ENCODE data around the gene LRMDA.

The LRMDA gene

DNA sequence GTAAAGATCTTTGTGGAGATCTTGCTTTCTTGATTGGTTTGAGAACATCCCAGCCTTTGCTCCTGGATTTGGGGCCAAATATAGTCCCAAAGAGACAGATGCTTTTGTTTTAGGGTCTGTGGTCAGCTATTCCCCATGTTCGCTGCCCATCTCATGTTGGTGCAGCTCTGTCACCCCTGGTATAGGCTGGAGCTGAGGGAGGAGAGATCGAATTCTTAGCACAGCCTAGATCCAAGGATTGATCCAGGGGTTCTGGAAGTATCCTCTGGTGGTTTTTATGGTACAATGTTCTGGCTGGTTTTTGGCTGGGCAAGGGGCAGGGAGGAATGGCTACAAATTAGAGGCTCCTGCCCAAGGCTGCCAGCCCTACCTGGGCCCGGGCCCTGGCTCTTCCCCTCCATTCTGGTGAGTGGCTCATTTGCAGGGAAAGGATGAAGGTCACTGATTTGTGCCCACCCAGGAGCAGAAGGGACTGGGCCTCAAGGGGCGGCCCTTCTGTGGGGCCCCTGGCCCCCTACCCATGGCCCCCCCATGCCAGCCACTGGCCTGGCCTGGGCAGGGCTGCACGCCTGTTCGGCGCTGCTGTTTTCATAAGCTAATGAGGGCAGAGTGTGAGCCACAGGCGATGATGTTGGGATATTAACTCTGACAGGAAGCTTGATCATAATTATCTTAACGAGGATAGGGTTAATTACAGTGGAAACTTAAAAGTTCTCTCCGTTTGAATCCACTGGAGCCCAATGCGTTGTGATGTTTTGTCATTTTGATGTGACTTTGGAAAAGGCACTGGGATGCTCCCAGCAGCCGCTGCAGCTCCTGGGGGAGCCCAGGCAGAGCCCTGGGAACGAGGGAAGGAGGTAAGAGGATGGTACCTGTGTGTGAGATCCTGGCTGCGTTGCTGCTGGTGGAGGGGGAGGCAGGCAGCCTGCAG lies 600.6 kb downstream of the LRMDA start:
- no peak for DNase-seq (ENCODE audit: low read depth)

DNA sequence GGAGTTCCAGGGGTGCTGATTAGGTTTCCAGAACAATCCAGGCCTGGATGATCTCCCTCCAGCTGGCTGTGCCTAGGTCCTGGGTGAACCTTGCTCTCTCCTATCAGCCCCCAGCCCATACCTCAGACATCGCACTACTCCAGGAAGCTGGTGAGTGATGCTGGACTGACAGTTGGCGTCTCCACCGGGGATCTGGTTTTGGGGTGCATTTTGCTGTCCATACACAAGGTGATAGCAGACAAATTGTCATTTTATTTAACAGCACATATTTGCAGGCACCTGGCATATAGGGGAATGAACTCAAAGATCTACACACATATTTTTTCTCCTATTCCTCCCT lies 601.2 kb downstream of the LRMDA start:
- no peak for DNase-seq (ENCODE audit: low read depth)

DNA sequence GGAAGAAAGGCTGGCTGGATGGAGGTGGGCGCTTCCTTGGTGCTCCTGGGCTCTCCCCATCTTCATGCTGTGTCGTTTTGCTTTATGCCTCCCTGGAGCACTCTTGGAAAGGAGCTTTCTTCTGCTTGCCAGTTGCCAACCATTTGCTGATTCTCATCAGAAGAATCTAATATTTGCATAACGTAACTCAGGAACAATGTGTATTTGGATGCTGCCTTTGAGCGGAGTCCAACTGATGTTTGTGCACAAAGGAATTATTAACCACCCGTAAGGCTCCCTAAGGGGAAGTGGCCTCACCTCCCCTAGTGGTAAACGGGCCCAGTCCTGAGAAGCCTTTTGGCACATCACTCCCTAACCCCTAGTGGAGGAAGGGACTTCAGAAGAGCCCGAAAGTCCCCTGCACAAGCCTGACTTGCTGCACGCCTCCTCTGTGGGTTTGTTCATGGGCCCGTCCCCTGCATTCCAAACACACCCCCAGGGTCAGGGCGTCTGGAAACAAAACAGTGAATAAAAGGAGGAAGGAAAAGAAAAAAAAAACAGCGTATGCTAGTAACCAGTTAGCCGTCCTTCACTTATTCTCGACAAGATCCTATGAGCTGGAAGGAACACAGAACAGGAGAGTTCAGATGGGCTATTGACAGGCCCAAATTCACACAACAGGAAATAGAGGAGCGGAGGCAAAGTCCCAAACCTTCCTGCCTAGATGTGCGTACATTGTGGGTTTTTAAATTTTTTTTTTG lies 602.2 kb downstream of the LRMDA start:
- no peak for DNase-seq (ENCODE audit: low read depth)

DNA sequence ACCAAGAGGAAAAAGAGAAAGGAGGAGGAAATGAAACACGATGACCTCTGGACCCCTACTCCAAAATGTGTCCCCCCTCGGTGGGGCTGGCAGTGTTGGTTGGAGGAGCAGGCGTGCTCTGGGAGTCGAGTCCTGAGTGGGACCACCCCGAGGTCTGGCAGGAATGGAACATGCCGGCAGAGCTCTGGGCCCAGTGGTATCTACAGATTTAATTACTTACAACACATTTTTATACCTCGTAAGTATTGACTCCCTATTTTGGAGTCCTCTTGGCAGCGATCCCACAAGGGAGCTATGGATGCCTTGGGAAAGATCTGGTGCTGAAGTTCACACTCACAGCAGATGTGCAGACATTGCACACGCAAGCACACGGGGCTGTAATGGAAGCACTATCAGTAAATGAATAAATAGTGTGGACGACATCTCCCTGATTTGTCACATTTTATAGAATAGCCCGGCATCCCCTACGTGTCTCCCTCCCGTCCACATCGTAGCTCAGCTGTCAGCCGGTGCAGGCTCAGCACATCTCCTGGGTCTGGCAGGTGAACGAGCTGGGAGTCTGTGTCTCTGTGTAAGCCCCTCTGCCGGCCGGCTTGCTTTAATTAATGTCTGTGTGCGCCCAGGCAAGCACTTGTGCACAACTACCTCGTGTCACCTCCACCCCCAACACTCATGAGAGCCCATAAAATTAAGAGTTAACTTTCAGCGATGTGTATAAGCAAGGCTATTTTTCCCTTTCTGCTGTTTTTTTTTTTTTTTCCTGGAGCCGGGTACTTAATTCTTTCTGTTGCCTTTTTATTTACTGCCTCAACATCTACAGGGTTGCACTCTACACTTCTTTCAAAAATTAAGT lies 603.2 kb downstream of the LRMDA start:
- DNase-seq (ENCODE audit: low read depth) = no peak

- DNase-seq (ENCODE audit: low read depth) = no peak
Observed at GRCh38 chr10:76035206-76036110, 604.0 kb downstream of the LRMDA start.

DNA sequence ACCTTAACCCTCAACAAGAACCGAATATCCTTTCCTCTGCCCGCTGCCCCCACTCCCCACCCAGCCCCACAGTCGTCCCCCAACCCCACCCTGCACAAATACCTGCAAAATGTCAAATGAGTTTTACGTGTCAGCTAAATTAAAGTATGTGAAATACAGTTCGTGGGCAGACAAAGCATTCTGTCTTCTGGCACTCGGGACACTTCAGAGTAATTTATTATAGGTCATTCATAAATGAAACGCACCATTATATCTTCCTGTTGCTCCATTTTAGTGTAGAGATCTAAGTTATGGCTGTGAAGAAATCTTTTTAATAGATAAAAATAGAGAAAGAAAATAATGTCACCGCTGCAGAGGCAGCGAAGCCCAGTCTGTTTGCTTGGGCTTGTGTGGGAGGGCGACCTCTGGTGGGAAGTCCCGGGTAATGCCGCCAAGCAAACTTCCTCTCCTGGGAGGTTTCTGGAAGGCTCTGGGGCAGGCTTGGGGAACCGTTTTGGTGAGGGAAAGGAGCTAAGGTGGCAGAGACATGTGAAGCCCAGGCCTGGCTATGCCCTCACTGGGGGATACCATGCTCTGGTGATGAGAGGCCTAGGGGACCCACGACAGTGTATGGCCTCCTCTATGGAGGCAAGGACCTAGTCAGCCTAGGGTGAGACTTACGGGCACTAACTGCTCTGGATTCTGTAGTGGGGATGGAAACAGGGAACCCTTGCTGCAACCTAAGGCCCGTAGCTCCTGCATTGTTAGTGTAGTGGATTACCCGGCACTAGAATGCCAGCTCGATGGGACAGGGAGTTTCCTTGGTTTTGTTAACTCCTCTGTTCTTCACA lies 604.9 kb downstream of the LRMDA start:
- no peak for DNase-seq (ENCODE audit: low read depth)

GRCh38 chr10:76036962-76037361 lies 605.5 kb downstream of the LRMDA start:
- DNase-seq (ENCODE audit: low read depth) = no peak

GRCh38 chr10:76037531-76038155 lies 606.2 kb downstream of the LRMDA start:
- DNase-seq (ENCODE audit: low read depth) = no peak

DNA sequence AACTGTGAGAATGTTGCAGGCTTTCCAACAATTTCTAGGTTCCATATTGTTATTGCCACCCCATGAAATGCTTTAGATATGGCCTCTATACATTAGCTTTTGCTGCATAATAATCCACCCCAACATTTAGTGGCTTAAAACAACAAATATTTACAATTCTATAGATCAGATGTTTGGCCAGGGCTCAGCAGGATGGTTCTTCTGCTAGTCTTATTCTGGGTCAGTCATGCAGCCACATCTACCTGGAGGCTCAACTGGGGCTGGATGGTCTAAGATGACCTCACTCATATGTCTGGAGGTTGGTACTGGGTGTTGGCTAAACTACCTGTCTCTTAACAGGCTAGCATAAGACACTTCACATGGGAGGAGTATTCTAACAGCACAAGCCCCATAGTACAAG lies 607.3 kb downstream of the LRMDA start:
- no peak for DNase-seq (ENCODE audit: low read depth)

GRCh38 chr10:76040107-76040829 lies 608.8 kb downstream of the LRMDA start:
- DNase-seq (ENCODE audit: low read depth) = no peak

GRCh38 chr10:76040830-76041220 lies 609.4 kb downstream of the LRMDA start:
- DNase-seq (ENCODE audit: low read depth) = no peak

DNA sequence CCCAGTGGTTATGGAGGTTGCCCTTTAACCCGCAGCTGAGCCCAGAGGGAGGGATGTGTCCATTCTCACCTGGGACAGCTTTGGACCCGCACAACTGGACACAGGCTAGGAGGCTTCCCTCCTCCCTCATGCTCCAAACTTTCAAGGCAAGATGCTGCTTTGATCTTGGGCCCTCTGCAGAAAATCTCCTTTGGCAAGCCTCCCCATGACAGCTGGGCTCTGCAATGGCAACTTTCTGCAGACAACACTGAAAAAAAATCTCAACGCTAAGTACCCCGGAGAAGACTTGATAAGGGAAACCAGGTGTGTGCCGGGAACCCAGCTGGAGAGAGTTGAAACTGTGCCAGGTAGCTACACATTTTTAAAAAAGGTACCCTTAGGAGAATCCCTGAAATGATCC lies 610.1 kb downstream of the LRMDA start:
- no peak for DNase-seq (ENCODE audit: low read depth)

- no peak for DNase-seq (ENCODE audit: low read depth)
Observed at GRCh38 chr10:76043261-76043660, 611.8 kb downstream of the LRMDA start.

DNA sequence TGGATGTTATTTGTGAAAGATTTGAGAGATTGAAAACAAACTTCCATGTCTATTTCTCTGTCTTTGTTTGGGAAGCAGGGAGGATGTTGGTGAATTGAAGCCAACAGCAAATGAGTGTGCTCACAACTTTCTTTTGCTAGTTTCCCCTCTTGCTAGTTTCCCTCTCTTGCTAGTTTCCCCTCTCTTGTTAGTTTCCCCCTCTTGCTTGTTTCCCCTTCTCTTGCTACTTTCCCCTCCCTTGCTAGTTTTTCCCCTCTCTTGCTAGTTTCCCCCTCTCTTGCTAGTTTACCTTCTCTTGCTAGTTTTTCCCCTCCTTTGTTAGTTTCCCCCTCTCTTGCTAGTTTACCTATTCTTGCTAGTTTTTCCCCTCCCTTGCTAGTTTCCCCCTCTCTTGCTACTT lies 613.3 kb downstream of the LRMDA start:
- no peak for DNase-seq (ENCODE audit: low read depth)

- no peak for DNase-seq (ENCODE audit: low read depth)
Observed at GRCh38 chr10:76045174-76045573, 613.8 kb downstream of the LRMDA start.

GRCh38 chr10:76047521-76047920 lies 616.1 kb downstream of the LRMDA start:
- no peak for DNase-seq (ENCODE audit: low read depth)

DNA sequence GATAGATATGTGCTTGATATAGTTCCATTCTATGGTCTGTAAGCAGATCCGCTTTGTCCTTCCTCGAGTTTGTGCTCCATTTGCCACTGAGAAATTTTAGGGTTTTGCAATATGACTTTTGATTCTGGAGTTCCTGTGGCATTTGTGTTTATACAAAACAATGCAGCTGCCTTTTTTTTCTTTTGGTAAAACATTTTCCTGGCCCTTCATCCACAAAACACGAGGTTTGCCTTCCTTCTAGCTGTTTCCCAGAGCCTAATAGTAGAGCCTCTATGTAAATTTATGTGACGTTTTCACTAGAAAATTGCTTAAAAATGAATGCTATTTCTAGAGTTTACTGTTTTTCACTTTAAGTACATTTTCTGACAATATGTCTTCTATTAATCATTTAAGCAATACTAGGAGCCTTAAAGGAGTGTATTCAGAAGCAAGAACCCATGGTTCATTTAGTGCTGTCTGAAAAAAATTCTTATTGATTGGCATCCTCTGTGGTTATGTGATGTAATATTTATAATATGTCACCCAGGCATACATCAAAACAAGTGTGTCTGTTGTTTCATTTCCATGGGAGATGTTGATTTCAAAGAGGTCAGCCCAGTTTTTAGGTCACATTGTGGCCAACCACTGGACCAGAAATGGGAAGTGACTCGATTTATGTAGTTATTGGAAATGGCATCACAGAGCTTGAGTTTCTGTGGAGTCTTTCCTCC lies 618.3 kb downstream of the LRMDA start:
- no peak for DNase-seq (ENCODE audit: low read depth)

DNA sequence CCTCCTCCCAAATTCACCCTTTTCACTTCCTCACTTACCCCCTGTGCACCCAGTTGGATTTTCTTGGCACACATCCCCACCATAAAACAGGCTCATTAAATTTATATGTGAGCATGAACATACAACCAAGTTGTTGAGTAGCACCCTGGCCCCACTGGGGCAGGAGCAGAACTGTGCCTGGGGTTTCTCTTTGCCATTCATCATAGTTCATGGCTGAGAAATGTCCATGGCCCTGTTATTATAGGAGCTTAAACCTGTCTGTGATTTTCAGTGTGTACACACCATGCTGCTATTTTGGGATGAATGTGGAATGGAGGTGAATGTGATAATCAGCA lies 618.8 kb downstream of the LRMDA start:
- no peak for DNase-seq (ENCODE audit: low read depth)
